OCI-LY3 (cell line): ENCODE data around the gene ZKSCAN5.

ENCODE experiments used
- EZH2phosphoT487 ChIP-seq: fragments of 200-600 bp; shearing (Covaris generic); IDR thresholded peaks from 2 replicates; pipeline ENCODE4 v1.6.1; 2018; ENCODE audit warnings: antibody characterized with exemption, mixed run types, low read depth
- TF ChIP-seq, protein P1 (sequence below): fragments of 200-600, 300-600 bp; sonication (generic); IDR thresholded peaks from 2 replicates; pipeline ENCODE4 v1.5.1; 2014; ENCODE audit warnings: antibody characterized with exemption, low read length, low read depth

DNA sequence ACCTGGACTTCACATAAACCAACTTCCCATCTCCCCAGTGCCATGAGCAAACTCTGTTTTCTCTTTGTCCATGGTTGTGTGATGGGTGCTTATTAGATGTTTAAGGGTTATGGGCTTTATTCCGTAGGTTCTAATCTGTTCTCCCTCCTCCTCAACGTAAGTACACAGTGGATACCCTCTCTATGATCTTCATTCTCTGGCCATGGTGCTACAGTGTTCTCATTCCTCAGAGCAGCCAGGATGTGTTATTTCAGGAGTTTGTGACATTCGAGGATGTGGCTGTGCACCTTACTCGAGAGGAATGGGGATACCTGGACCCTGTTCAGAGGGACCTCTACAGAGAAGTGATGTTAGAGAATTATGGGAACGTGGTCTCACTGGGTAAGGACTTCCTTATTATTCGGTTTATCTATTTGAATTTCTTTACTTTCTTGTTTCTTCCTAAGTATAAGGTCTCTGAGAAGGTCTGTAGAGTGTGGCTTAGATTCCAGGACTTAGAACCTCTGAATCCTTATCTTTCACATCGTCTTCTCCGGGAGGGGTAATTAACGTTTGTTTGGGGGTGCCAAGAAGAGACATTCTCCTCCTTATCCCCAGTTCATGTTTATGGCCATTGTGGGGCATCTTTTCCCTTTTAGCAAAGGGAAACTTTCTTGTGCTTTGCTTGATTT lies 57.8 kb downstream of the ZKSCAN5 start:
- TF ChIP-seq, protein P1, sequence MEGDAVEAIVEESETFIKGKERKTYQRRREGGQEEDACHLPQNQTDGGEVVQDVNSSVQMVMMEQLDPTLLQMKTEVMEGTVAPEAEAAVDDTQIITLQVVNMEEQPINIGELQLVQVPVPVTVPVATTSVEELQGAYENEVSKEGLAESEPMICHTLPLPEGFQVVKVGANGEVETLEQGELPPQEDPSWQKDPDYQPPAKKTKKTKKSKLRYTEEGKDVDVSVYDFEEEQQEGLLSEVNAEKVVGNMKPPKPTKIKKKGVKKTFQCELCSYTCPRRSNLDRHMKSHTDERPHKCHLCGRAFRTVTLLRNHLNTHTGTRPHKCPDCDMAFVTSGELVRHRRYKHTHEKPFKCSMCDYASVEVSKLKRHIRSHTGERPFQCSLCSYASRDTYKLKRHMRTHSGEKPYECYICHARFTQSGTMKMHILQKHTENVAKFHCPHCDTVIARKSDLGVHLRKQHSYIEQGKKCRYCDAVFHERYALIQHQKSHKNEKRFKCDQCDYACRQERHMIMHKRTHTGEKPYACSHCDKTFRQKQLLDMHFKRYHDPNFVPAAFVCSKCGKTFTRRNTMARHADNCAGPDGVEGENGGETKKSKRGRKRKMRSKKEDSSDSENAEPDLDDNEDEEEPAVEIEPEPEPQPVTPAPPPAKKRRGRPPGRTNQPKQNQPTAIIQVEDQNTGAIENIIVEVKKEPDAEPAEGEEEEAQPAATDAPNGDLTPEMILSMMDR = no peak
- TF ChIP-seq EZH2phosphoT487 = no peak
